ENCODE measurements around the gene LMX1B.

DNA sequence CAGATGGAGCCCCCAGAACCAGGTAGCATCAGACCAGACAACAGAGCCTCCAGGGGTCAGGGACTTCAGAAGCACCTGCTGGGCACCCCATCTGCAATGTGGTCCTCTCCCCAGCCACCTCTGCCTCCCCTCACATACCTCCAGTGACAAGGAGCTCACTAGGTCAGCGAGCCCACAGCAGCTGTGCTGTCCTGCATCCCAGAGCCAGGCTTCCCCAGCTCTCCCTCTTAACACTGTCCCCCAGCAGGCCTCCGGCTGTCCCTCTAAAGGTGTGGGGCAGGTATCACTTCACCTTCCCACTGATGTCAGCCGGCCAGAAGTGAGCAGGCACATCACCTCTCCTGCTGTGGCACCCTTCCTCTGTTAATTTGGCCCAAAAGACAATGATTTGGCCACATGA is 83.6 kb downstream of the LMX1B start:
- TF ChIP-seq POLR2A (IDR thresholded peaks at IDR 0.05; ENCODE audit: low read length) = no peak
- no peak for TF ChIP-seq GATA1 (IDR thresholded peaks at IDR 0.05; ENCODE audit: low read depth, low read length)

Data from erythroblast (primary cell).